SK-N-SH (cell line): ENCODE data around the gene CFAP126. TPM values are rescaled to one million over a fixed set of nuclear protein-coding genes. Genes with fewer than 3 reads are reported as not detected.

Experiments
- CTCF ChIA-PET: fragments of 300-600, 350-600 bp; formaldehyde crosslinking; extraction: SDS; loops from one replicate; lab custom pipeline; 2021; lab: Yijun Ruan, JAX
- POLR2A ChIA-PET: fragments of 350-600 bp; sonication (Branson Sonifier 250); formaldehyde crosslinking; extraction: SDS; loops from one replicate; lab custom pipeline; 2020; ENCODE audit warnings: antibody characterized with exemption, inconsistent platforms; lab: Yijun Ruan, JAX
- DNase-seq: peaks from one replicate; pipeline ENCODE4 v3.0.0; 2012
- H2AFZ ChIP-seq: fragments of 200-600 bp; sonication (generic); 2 replicates; pipeline ENCODE4 v1.8.1; 2016; ENCODE audit warnings: antibody characterized with exemption, mild to moderate bottlenecking, low read depth
- H3F3A ChIP-seq: fragments of 200-600 bp; sonication (generic); replicated peaks from 2 replicates; pipeline ENCODE3; 2016; ENCODE audit warnings: antibody characterized with exemption, mild to moderate bottlenecking; ENCODE audit not compliant: insufficient read depth
- H3K27ac ChIP-seq, 2 experiments: fragments of 200-500 bp in 1 of 2; fragments of 200-600 bp in 1 of 2; sonication (Bioruptor generic) in 1 of 2; sonication (generic), shearing (Covaris generic) in 1 of 2; 2 replicates each; pipeline versions ENCODE4 v1.5.1 to v1.6.1; 2014 to 2016; ENCODE audit warnings: low read depth in 2 of 2, inconsistent platforms in 1 of 2, low read length in 1 of 2, mild to moderate bottlenecking in 1 of 2, mixed read lengths in 1 of 2
- H3K27me3 ChIP-seq: fragments of 200-600 bp; sonication (generic), shearing (Covaris generic); 2 replicates; pipeline ENCODE4 v1.6.1; 2016; ENCODE audit warnings: mixed run types; ENCODE audit not compliant: insufficient read depth
- H3K36me3 ChIP-seq, 2 experiments: fragments of 200-500 bp in 1 of 2; fragments of 200-600 bp in 1 of 2; sonication (Bioruptor generic) in 1 of 2; sonication (generic) in 1 of 2; replicated peaks in 1 of 2; 2 replicates each; pipeline versions ENCODE3 to v1.5.1; 2014 to 2016; ENCODE audit warnings: low read length in 1 of 2, mild to moderate bottlenecking in 1 of 2; ENCODE audit not compliant: insufficient read depth in 2 of 2, control insufficient read depth in 1 of 2
- H3K4me1 ChIP-seq, 2 experiments: fragments of 200-500 bp in 1 of 2; fragments of 200-600 bp in 1 of 2; sonication (Bioruptor generic) in 1 of 2; sonication (generic), shearing (Covaris generic) in 1 of 2; 2 replicates each; pipeline versions ENCODE4 v1.5.1 to v1.6.1; 2014 to 2016; ENCODE audit warnings: low read depth in 1 of 2, low read length in 1 of 2, mixed run types in 1 of 2; ENCODE audit not compliant: insufficient read depth in 2 of 2, control insufficient read depth in 1 of 2
- H3K4me2 ChIP-seq: fragments of 200-600 bp; sonication (generic), shearing (Covaris generic); 2 replicates; pipeline ENCODE4 v1.6.1; 2017; ENCODE audit warnings: mixed run types
- H3K4me3 ChIP-seq, 2 experiments: fragments of 200-500 bp in 1 of 2; fragments of 200-600 bp in 1 of 2; sonication (Bioruptor generic) in 1 of 2; sonication (generic), shearing (Covaris generic) in 1 of 2; 2 replicates each; pipeline versions ENCODE4 v1.5.1 to v1.8.1; 2014 to 2016; ENCODE audit warnings: low read depth in 2 of 2, inconsistent platforms in 1 of 2, low read length in 1 of 2, mild to moderate bottlenecking in 1 of 2, mixed read lengths in 1 of 2, moderate library complexity in 1 of 2
- H3K79me2 ChIP-seq: fragments of 200-600 bp; sonication (generic); 2 replicates; pipeline ENCODE4 v1.8.1; 2017; ENCODE audit warnings: mild to moderate bottlenecking; ENCODE audit not compliant: insufficient read depth
- H3K9ac ChIP-seq: fragments of 200-600 bp; sonication (generic); 2 replicates; pipeline ENCODE4 v1.6.1; 2017; ENCODE audit warnings: mixed run types
- H3K9me2 ChIP-seq: fragments of 200-600 bp; sonication (generic); 2 replicates; pipeline ENCODE4 v1.6.1; 2017; ENCODE audit warnings: mixed run types
- H3K9me3 ChIP-seq: fragments of 200-600 bp; sonication (generic); 2 replicates; pipeline ENCODE4 v1.6.1; 2017; ENCODE audit warnings: mixed run types, mild to moderate bottlenecking, moderate library complexity
- H4K20me1 ChIP-seq: fragments of 200-600 bp; sonication (generic); 2 replicates; pipeline ENCODE4 v1.6.1; 2017; ENCODE audit warnings: mild to moderate bottlenecking, mixed run types; ENCODE audit not compliant: insufficient read depth
- CTCF ChIP-seq: fragments of 200-600 bp; sonication (generic); IDR thresholded peaks from 2 replicates; pipeline ENCODE4 v1.6.1; 2017; ENCODE audit warnings: antibody characterized with exemption, mild to moderate bottlenecking, moderate library complexity
- ELF1 ChIP-seq: IDR thresholded peaks from 2 replicates; pipeline ENCODE4 v1.4.0; 2012
- EP300 ChIP-seq, 2 experiments: IDR thresholded peaks; 2 replicates each; pipeline versions ENCODE4 v1.4.0 to v1.6.1; 2012; ENCODE audit warnings: borderline replicate concordance in 1 of 2, low read depth in 1 of 2, low read length in 1 of 2
- FOXJ3 ChIP-seq: sonication (generic); formaldehyde crosslinking; IDR thresholded peaks from 2 replicates; pipeline ENCODE4 v1.5.1; 2020; ENCODE audit warnings: mild to moderate bottlenecking, missing genetic modification reagents
- IRF3 ChIP-seq: fragments of 150-350 bp; IDR thresholded peaks from 2 replicates; pipeline ENCODE4 v1.6.1; 2016; ENCODE audit warnings: mild to moderate bottlenecking, low read depth, low read length
- JUND ChIP-seq: IDR thresholded peaks from 2 replicates; pipeline ENCODE4 v1.4.0; 2012
- NFIC ChIP-seq: IDR thresholded peaks from 2 replicates; pipeline ENCODE4 v1.4.0; 2012; ENCODE audit warnings: borderline replicate concordance
- POLR2AphosphoS5 ChIP-seq: IDR thresholded peaks from 2 replicates; pipeline ENCODE4 v1.6.1; 2012; ENCODE audit warnings: low read depth, low read length
- RCOR1 ChIP-seq: fragments of 150-350 bp; IDR thresholded peaks from 2 replicates; pipeline ENCODE4 v1.6.1; 2017; ENCODE audit warnings: antibody characterized with exemption, low read length
- REST ChIP-seq: IDR thresholded peaks from 2 replicates; pipeline ENCODE4 v1.6.1; 2012; ENCODE audit warnings: mild to moderate bottlenecking, low read depth, low read length, moderate library complexity
- RFX5 ChIP-seq: IDR thresholded peaks from 2 replicates; pipeline ENCODE4 v1.6.1; 2012; ENCODE audit warnings: mild to moderate bottlenecking, improper control_type of control experiment, low read length
- SMC3 ChIP-seq: IDR thresholded peaks from 2 replicates; pipeline ENCODE4 v1.6.1; 2012; ENCODE audit warnings: low read depth, low read length, improper control_type of control experiment
- TCF12 ChIP-seq: IDR thresholded peaks from 2 replicates; pipeline ENCODE4 v1.4.0; 2012
- TEAD4 ChIP-seq: IDR thresholded peaks from 2 replicates; pipeline ENCODE4 v1.4.0; 2012; ENCODE audit warnings: mild to moderate bottlenecking, borderline replicate concordance; ENCODE audit not compliant: insufficient read depth
- USF1 ChIP-seq: IDR thresholded peaks from 2 replicates; pipeline ENCODE4 v1.4.0; 2012; ENCODE audit warnings: low read depth, borderline replicate concordance
- YY1 ChIP-seq: IDR thresholded peaks from 2 replicates; pipeline ENCODE4 v1.4.0; 2012; ENCODE audit warnings: low read depth, mild to moderate bottlenecking
- ZBTB33 ChIP-seq: IDR thresholded peaks from 2 replicates; pipeline ENCODE4 v1.4.0; 2012; ENCODE audit warnings: low read depth, borderline replicate concordance
- WGBS: methylation state at CpG from one replicate; pipeline ENCODE4 v1.1.6; 2017; ENCODE audit warnings: low lambda C conversion rate; 5-methylcytosine and 5-hydroxymethylcytosine counted together
- polyA plus RNA-seq, 3 experiments: library from polyadenylated mRNA; depleted of rRNA; stranded (reverse); fragments of >200 nt; gene quantifications; 2 replicates each; pipeline ENCODE4 v1.2.3, GENCODE V29; 2012

CFAP126 gene
- polyA plus RNA-seq, 1 of the 3 experiments (the other 2 are of a cell fraction): not detected

- no peak overlapping the region for H3K27ac ChIP-seq
- CTCF ChIA-PET: interaction anchor here (1.0 kb wide), 1 partner anchor 25 kb away, joined by 3 read pairs; the partner anchor contains the start of gene CFAP126
- H3F3A ChIP-seq: no peaks in the 10 kb centered on the region
- POLR2A ChIA-PET: no interaction called here
- H3K27me3 ChIP-seq: no peaks in the 10 kb centered on the region
- no peak overlapping the region for H2AFZ ChIP-seq
- no peak for TF ChIP-seq REST
- TF ChIP-seq POLR2AphosphoS5: no peak
- no peak for TF ChIP-seq TCF12
- TF ChIP-seq NFIC: no peak
- TF ChIP-seq TEAD4: no peak
- no peak for TF ChIP-seq RCOR1
- no peak for TF ChIP-seq RFX5
- no peak for TF ChIP-seq EP300 (IDR thresholded peaks at IDR 0.05; ENCODE audit: borderline replicate concordance in 1 of 2, low read depth in 1 of 2, low read length in 1 of 2)
- no peak for TF ChIP-seq JUND
- no peak for TF ChIP-seq SMC3
- no peak for TF ChIP-seq USF1
- no peak for TF ChIP-seq ZBTB33
- 100% methylated on average over 2 of the region's 2 CpGs for WGBS
- no peaks in the 10 kb centered on the region for H3K9me3 ChIP-seq
- peaks cover 46% of the 10 kb centered on the region in 2 experiments for H3K36me3 ChIP-seq
- no peak overlapping the region for H3K4me3 ChIP-seq
- H3K79me2 ChIP-seq: no peaks in the 10 kb centered on the region
- H4K20me1 ChIP-seq: no peaks in the 10 kb centered on the region
- no peak overlapping the region for H3K4me2 ChIP-seq
- H3K9ac ChIP-seq: no peak overlapping the region
- DNase-seq: no peak
- H3K9me2 ChIP-seq: no peaks in the 10 kb centered on the region
- no peaks in the 10 kb centered on the region for H3K4me1 ChIP-seq
These were observed 25.5 kb downstream of the CFAP126 start for GRCh38 chr1:161342177-161342576.

GRCh38 chr1:161335796-161336195, 31.9 kb downstream of the CFAP126 start:
- WGBS: 84% methylated on average over 3 of the region's 3 CpGs
- POLR2A ChIA-PET: no interaction called here
- H3K9me2 ChIP-seq: no peaks in the 10 kb centered on the region
- no peaks in the 10 kb centered on the region for H3K4me1 ChIP-seq
- H3K79me2 ChIP-seq: 0 out of 2 replicates have a peak, but pooled peaks cover 4% of the 10 kb centered on the region
- no peak for DNase-seq
- H2AFZ ChIP-seq: no peak overlapping the region
- H3K4me3 ChIP-seq: no peak overlapping the region
- CTCF ChIA-PET: no interaction called here
- no peak overlapping the region for H3K4me2 ChIP-seq
- no peaks in the 10 kb centered on the region for H4K20me1 ChIP-seq
- H3K27ac ChIP-seq: no peak overlapping the region
- no peaks in the 10 kb centered on the region for H3K9me3 ChIP-seq
- H3K36me3 ChIP-seq: peaks cover 25 to 49% of the 10 kb centered on the region in 2 experiments
- H3K27me3 ChIP-seq: no peaks in the 10 kb centered on the region
- no peak overlapping the region for H3K9ac ChIP-seq
- no peaks in the 10 kb centered on the region for H3F3A ChIP-seq
- TF ChIP-seq TCF12 (no peak), CTCF (no peak), TEAD4 (no peak), ELF1 (no peak), USF1 (no peak), IRF3 (no peak), RFX5 (no peak), YY1 (no peak), FOXJ3 (CRISPR knock-in tag) (no peak)
